GM12892 (cell line): ENCODE results near the gene NTMT1.

ENCODE experiments used
- POLR2A ChIP-seq: IDR thresholded peaks from 2 replicates; pipeline ENCODE4 v1.6.1; 2011; ENCODE audit warnings: low read depth, low read length, control low read depth
- TAF1 ChIP-seq: IDR thresholded peaks from 2 replicates; pipeline ENCODE4 v1.6.1; 2011; ENCODE audit warnings: low read depth, mild to moderate bottlenecking, control low read depth, low read length, borderline replicate concordance

GRCh38 chr9:129665814-129666520 lies 40.0 kb downstream of the NTMT1 start:
- TF ChIP-seq TAF1 (no peak), POLR2A (no peak)
